MCF 10A (cell line): ENCODE results near the gene CPLANE1. TPM values are rescaled to one million over a fixed set of nuclear protein-coding genes. Genes with fewer than 3 reads are reported as not detected.

Experiments used
- BruUV-seq: library from RNA; stranded (reverse); fragments of 400-500 nt; replicated peaks from 2 replicates; lab custom pipeline; 2021; lab: Mats Ljungman, UMichigan
- CTCF ChIA-PET: fragments of 300-600 bp; sonication (Branson Sonifier 250); formaldehyde crosslinking; extraction: SDS; loops from one replicate; lab custom pipeline; 2021; ENCODE audit warnings: antibody characterized with exemption, inconsistent platforms; lab: Yijun Ruan, JAX
- POLR2A ChIA-PET: fragments of 300-600, 350-650 bp; sonication (Branson Sonifier 250); formaldehyde crosslinking; extraction: SDS; loops from one replicate; lab custom pipeline; 2020; ENCODE audit warnings: antibody characterized with exemption, inconsistent platforms; lab: Yijun Ruan, JAX
- DNase-seq: peaks from one replicate; pipeline ENCODE4 v3.0.0-alpha.2; 2018; ENCODE audit not compliant: unreplicated experiment
- H3K27ac Mint-ChIP-seq: one replicate; pipeline ENCODE4 v1.8.0; 2022; ENCODE audit warnings: mild to moderate bottlenecking, low read depth, mixed read lengths; ENCODE audit not compliant: unreplicated experiment
- H3K27me3 Mint-ChIP-seq: one replicate; pipeline ENCODE4 v1.8.0; 2022; ENCODE audit warnings: mixed read lengths; ENCODE audit not compliant: insufficient read depth, unreplicated experiment
- H3K36me3 Mint-ChIP-seq: one replicate; pipeline ENCODE4 v1.8.0; 2022; ENCODE audit warnings: mild to moderate bottlenecking, moderate library complexity, mixed read lengths; ENCODE audit not compliant: insufficient read depth, unreplicated experiment
- H3K4me1 Mint-ChIP-seq: one replicate; pipeline ENCODE4 v1.8.0; 2022; ENCODE audit warnings: mixed read lengths; ENCODE audit not compliant: insufficient read depth, unreplicated experiment
- H3K4me3 Mint-ChIP-seq: one replicate; pipeline ENCODE4 v1.8.0; 2022; ENCODE audit warnings: mild to moderate bottlenecking, moderate library complexity, mixed read lengths; ENCODE audit not compliant: unreplicated experiment
- H3K9me3 Mint-ChIP-seq: one replicate; pipeline ENCODE4 v1.8.0; 2022; ENCODE audit warnings: mixed read lengths; ENCODE audit not compliant: unreplicated experiment
- intact Hi-C: fragments of 100-400 bp; cut with micrococcal nuclease; formaldehyde crosslinking; loops from 2 replicates; pipeline ENCODE4 v1.14.1; 2022
- total RNA-seq: library from RNA; stranded (reverse); gene quantifications from 2 replicates; pipeline ENCODE4 v1.2.3, GENCODE V29; 2022
- TF ChIP-seq, protein P1 (sequence below): fragments of 200-600 bp; IDR thresholded peaks from one replicate; pipeline ENCODE4 v1.8.0; 2022; ENCODE audit warnings: antibody characterized with exemption, mild to moderate bottlenecking; ENCODE audit not compliant: unreplicated experiment

The CPLANE1 gene
- total RNA-seq, 1 experiment from 2014 or later = 25.1 TPM

- no peak for DNase-seq
- POLR2A ChIA-PET = no interaction called here
- no TSS peak for BruUV-seq
- Mint-ChIP-seq H3K27ac (peak overlapping the region; percentile 31), H3K4me1 (no peaks in the 10 kb centered on the region), H3K27me3 (no peaks in the 10 kb centered on the region), H3K9me3 (no peaks in the 10 kb centered on the region), H3K36me3 (peaks cover 60% of the 10 kb centered on the region), H3K4me3 (no peak overlapping the region)
- CTCF ChIA-PET = no interaction called here
- intact Hi-C loops = no loop called here
- TF ChIP-seq, protein P1, sequence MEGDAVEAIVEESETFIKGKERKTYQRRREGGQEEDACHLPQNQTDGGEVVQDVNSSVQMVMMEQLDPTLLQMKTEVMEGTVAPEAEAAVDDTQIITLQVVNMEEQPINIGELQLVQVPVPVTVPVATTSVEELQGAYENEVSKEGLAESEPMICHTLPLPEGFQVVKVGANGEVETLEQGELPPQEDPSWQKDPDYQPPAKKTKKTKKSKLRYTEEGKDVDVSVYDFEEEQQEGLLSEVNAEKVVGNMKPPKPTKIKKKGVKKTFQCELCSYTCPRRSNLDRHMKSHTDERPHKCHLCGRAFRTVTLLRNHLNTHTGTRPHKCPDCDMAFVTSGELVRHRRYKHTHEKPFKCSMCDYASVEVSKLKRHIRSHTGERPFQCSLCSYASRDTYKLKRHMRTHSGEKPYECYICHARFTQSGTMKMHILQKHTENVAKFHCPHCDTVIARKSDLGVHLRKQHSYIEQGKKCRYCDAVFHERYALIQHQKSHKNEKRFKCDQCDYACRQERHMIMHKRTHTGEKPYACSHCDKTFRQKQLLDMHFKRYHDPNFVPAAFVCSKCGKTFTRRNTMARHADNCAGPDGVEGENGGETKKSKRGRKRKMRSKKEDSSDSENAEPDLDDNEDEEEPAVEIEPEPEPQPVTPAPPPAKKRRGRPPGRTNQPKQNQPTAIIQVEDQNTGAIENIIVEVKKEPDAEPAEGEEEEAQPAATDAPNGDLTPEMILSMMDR = no peak
Measured at GRCh38 chr5:37187465-37187977, 61.7 kb downstream of the CPLANE1 start.

- no TSS peak for BruUV-seq
- H3K9me3 Mint-ChIP-seq = no peaks in the 10 kb centered on the region
- H3K27ac Mint-ChIP-seq = no peak overlapping the region
- ChIA-PET POLR2A (interaction anchor here (0.6 kb wide), 1 partner anchor 138 kb away, joined by 4 read pairs; no protein-coding TSS in a partner anchor), CTCF (no interaction called here)
- intact Hi-C loops = no loop called here
- no peaks in the 10 kb centered on the region for H3K27me3 Mint-ChIP-seq
- no peak overlapping the region for H3K4me3 Mint-ChIP-seq
- H3K4me1 Mint-ChIP-seq = no peaks in the 10 kb centered on the region
- peaks cover 56% of the 10 kb centered on the region for H3K36me3 Mint-ChIP-seq
- TF ChIP-seq, protein P1 = no peak
- DNase-seq = no peak
Measured at GRCh38 chr5:37184748-37185364, 64.3 kb downstream of the CPLANE1 start.

DNA sequence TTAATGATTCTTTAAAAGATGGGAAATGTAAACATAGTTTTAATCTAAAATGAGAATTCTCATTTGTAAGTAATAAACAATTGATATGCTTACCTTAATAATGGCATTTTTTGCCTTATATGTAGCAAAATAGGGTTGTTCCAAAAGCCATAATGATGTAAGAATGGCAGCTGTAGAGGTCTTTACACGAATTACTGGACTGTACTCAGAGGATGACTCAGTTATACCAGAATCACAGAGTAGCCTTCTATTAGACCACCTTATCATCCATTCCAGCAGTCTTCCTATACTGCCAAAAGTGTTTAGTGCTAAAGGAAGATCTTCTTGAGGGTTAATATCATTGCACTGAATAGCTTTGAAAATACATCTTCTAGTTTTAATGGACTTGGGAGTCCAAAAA is 66.5 kb downstream of the CPLANE1 start:
- H3K27me3 Mint-ChIP-seq = no peaks in the 10 kb centered on the region
- BruUV-seq = no TSS peak
- H3K27ac Mint-ChIP-seq = no peak overlapping the region
- H3K9me3 Mint-ChIP-seq = no peaks in the 10 kb centered on the region
- ChIA-PET POLR2A (no interaction called here), CTCF (interaction anchor here (0.6 kb wide), 1 partner anchor 162 kb away, joined by 4 read pairs; no protein-coding TSS in a partner anchor)
- intact Hi-C loops = no loop called here
- H3K36me3 Mint-ChIP-seq = peaks cover 49% of the 10 kb centered on the region
- no peaks in the 10 kb centered on the region for H3K4me1 Mint-ChIP-seq
- DNase-seq = no peak
- H3K4me3 Mint-ChIP-seq = no peak overlapping the region
- TF ChIP-seq, protein P1 = no peak

- ChIA-PET CTCF (interaction anchor here (0.5 to 1.5 kb wide), 4 partner anchors 32 to 323 kb away, joined by 3 read pairs; no protein-coding TSS in a partner anchor), POLR2A (no interaction called here)
- no TSS peak for BruUV-seq
- Mint-ChIP-seq H3K9me3 (no peaks in the 10 kb centered on the region), H3K4me3 (no peak overlapping the region), H3K36me3 (peaks cover 73% of the 10 kb centered on the region), H3K4me1 (no peaks in the 10 kb centered on the region), H3K27ac (no peak overlapping the region), H3K27me3 (no peaks in the 10 kb centered on the region)
- no peak for DNase-seq
- TF ChIP-seq, protein P1 = no peak
- intact Hi-C loops = no loop called here
Measured at GRCh38 chr5:37174928-37175327, 74.2 kb downstream of the CPLANE1 start.
